Brain pericyte (primary cell): ENCODE data around the gene MGA.

Experiments used
- DNase-seq: peaks from one replicate; pipeline ENCODE4 v3.0.0-alpha.2; 2012; ENCODE audit warnings: low read depth, low spot score

Gene MGA

DNA sequence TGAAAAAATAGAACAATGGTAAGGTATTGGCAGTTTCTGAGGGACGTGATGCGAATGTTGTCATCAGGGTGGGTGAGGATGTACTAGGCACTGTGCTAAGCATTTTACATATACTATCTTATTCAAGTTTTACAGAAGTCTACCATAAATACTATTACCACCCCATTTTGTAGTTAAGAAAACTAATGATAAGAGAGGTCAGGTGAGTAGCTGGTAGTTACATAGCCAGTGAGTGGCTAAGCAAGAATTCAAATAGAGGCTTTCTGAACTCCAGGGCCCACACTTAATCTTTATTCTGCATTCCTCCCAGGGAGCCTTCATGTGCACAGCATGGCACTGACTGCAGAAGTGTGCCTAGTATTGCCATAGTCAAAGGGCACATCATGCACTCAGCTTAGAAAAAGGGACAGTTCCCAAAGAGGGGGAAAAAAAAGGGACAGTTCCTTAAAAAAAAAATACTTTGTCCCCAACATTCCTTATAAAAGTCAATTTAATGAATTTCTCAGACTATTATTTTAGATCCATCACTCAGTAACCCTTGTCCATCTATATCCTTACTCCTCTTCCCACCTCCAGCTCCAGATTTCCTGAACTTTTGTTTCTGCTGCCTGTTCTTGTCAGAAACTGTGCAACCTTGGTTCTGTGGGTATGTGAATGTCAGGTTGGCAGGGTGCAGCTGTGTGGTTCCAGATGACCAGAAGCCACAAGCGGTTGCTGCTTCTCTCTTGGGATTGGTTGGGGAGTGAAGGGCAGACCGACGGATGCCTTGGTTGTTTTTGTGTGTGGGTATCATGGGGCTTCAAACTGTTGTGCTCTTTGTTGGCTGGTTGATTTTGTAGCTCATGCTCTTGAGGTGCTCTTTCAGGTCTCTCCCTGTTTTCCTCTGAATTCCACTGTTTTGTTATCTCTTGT lies 122.4 kb downstream of the MGA start:
- DNase-seq = no peak

DNA sequence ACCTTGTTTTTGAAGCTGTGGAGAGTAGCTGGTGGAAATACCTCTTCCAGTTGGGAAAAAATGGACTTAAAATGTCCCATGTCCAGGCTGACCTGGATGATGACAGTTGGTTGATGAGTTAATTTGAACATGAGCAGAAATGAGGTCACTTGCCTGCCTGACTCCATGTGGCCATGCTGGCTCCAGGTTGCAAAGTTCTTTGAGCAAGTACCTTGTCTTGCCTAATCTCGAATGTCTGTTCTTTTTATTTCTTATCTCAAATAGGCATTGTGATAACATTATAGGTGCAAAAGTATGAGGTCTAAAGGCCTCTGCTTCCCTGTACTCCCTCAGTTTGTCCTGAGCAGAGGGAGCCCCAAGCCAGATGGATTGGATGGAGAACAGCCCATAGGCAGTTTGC lies 123.1 kb downstream of the MGA start:
- no peak for DNase-seq

DNA sequence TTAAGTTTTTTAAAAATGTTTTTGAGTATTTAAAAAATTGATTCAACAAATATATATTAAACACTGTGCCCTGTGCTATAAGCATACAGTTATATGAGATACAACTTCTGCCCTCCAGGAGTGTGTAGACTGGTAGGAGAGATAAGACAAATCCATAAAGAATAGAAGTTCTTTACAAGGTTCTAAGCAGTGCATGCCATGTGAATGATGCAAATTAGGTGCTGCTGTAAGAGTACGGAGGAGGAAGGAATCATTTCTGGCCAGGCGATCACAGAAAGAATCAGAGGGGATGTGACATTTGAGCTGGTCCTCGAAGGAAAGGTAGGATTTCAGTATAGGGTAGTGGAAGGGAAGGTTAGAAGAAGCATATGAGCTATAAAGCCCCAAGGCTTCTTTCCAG lies 128.1 kb downstream of the MGA start:
- no peak for DNase-seq

DNA sequence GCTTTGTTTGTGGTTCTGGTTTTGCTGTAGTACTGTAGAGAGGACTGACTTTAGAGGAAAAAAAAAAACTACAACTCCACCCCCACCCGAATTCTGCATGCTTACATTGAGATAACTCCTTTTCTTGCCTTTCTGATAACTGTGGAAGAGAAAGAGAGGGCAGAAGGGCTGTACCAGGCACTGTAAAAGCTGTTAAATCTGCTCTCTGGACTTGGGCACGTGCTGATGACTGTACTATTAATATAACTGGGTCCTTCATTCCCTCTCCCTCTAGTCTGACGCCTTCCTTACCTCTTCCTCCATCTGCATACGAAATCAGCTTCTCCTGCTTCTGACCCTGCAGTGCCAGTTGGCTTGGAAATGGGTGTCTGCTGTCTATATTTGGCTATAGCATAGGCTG lies 129.0 kb downstream of the MGA start:
- no peak for DNase-seq

DNA sequence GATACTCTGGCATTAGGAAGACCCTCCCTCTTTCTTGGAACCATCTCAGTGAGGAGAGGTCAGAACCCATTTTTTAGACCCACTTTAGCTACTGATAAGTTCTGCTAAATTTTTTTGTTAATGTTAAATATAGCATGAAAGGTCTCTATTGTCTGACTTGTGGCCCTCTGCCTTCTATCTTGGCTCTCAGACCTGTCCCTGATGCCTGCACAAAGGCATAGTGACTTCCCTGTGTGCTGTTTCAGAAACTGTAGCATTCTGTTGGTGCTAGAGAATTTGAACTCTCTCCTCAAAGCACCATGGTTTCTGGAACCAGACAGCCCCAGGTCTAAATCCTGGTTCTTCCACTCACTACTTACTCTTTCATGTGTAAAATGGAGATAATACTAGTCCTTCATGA lies 129.5 kb downstream of the MGA start:
- no peak for DNase-seq

DNA sequence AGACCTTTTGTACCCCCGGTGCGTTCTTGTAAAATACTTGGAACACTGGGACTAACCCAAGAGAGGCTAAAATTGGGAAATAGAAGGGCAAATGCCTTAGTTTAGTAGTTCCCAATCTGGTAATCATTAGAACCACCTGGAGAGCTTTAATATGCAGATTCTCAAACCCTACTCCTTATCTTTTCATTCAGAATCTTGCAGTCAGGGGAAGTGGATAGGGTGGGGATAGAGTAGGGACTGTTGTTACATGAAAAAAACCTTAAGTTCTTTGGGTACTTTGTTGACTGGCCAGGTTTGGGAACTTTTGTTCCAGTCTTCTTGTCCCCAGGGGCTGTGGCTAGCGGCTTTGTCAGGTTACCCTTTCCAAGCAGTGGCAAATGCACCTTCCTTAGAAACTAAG lies 130.0 kb downstream of the MGA start:
- DNase-seq = no peak

DNA sequence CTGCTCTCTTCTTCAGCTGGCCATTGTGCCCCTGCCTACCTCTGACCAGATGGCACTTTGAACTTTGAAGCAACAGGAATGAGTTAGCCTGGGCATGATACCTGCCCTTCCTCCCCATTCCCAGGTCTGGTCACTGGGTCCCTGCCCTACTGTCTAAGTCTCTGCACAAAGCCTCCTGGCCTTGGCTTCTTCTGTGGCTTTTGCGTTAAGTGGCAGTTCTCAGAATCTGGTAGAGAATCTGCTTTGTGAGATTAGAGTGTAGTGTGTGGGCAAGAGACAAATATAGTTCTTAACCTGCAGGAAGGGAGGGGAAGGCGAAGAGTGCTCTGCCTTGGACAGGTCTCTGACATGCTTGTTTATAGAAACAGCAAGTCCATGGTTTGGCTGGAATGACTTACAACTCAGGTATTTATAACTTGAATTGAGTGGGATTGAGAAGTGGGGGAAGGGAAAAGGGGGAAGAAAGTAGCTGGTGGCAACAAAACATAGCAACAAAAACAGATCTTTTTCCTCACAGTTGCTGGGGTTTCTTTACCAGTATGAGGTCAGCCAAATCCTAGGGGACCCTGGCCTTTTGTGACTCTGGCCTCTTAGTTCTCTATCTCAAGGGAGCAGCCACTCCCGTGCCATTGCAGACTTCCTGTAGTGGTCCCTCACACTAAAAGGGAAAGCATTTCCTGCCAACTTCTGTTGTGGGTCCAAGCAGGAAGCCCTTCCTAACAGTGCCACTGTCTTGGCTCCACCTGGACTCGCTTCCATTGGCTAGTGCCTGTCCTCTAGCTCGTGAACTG lies 130.7 kb downstream of the MGA start:
- DNase-seq = no peak

DNA sequence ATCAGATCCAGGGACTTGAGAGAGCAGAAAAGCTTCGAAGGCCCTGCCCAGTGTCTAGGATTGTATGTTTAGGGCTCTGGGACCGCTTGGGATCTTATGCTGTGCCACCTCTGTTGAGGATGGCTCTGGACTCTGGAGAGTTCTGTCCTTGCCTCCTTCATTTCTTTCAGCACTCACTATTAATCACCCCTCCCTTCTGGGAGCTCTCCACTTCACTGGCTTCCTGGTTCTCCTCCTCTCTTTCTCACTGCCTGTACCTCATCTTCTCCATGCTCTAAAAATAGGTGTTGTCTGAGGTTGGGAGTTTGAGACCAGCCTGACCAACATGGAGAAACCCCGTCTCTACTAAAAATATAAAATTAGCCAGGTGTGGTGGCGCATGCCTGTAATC lies 131.3 kb downstream of the MGA start:
- no peak for DNase-seq

DNA sequence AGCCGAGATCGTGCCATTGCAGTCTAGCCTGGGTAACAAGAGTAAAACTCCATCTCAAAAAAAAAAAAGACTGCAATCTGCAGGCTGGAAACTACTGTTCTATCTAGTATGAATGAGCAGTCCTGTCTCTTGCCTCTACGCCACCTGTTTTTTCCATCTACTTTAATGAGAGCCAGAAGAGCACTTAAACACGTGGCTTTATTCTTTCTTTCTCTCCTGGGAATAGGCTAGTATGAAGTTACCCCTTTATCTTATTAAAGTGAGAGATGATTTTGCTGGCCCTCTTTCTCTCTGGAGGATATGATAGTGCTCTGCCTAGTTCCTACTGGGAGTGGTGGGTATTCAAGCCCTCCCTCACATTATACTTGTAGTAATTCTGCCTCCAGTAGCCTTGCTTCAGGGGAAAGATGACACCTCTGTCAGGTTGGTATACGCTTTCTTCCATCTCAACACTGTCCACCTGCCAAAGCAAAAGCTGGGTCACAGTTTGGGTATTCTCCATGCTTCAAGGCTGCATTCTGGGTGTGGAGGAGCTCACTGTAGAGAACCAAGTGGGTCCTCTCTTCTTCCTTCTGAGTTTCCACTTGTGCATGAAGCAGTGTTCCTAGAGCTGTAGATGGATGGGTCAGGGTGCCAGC lies 131.9 kb downstream of the MGA start:
- no peak for DNase-seq

DNA sequence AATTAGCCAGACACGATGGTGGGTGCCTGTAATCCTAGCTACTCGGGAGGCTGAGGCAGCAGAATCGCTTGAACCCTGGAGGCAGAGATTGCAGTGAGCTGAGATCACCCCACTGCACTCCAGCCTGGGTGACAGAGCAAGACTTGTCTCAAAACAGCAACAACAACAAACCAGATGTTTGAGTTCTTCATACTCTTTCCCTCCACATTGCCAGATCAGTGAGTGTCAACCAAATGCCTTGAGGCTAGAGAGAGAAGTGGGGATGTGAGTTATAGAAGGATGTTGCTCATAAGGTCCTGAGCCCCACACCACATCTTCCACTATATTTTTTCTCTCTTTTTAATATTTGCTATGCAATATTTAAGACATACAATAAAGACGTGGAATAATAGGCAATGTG lies 133.9 kb downstream of the MGA start:
- DNase-seq = no peak

DNA sequence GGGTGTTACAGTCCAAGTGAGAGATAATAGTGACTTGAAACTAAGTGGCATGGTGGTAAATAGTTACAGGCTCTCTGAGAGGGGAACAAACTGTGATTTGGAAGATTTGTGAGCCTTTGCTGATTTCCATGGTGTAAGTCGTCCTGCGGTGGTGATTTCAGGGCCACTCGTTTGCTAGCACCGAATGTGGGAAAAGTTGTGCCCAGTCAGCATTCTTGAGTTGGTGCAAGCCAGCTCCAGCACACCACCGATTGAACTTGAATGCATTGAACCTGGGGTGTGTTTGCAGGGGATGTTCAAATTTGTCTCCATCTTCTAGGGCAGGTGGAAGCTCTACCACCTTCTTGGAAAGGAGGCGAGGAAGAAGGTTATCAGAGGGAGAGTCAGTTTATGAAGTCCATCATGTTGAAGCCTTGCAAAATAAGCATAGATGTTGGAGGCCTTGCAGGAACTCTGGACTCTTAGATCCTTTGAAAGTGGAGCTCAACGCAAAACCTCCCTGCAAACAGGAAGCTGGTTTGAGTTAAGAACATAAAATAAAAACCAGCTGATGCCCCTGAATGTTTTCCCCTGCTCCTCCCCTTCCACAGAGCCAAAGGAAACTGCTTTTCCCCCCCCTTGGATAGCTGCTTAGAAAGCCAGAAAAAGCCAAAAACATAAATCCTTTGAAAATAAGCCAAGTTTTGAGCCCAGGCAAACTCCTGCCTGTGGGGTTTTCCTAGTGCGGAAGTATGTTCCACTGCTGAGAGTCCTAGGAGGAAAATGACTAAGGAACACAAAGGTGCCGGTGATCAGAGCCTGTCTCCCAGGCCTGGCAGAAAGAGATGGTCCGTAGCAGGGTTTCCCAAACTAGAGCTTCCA lies 136.0 kb downstream of the MGA start:
- no peak for DNase-seq

DNA sequence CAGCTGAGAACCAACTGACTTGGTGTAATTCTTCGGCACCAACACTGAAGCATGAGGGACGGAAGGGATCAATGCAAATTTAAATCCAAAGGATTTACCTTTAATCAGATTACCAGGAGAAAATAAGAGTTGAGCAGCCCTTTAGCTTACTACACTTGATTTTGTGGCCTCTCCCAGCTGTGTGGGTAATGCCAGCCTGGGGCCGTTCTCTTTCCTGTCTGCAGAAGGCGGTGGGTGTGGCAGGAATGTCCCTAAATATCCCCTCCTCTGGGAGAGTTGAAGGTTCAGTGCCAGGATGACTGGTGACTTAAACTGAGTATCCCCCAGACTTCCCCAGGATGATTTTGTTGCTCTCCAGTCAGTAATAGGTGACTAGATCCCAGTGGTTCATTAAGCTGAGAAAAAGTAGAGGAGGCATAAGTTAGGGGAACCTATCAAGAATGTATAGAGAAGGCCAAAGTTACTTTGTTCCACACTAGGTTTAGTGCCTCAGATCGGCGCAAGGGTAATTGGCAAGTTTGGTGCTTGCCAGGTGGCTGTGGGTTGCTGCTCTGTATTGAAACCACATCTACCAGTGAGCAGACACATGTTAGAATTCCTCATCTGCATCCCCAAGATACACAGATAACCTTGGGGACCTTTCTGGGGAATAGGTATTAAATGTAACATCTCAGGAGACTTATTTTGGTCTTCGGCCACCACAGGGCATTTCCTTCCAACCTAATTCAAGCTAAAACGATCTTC lies 137.2 kb downstream of the MGA start:
- no peak for DNase-seq

DNA sequence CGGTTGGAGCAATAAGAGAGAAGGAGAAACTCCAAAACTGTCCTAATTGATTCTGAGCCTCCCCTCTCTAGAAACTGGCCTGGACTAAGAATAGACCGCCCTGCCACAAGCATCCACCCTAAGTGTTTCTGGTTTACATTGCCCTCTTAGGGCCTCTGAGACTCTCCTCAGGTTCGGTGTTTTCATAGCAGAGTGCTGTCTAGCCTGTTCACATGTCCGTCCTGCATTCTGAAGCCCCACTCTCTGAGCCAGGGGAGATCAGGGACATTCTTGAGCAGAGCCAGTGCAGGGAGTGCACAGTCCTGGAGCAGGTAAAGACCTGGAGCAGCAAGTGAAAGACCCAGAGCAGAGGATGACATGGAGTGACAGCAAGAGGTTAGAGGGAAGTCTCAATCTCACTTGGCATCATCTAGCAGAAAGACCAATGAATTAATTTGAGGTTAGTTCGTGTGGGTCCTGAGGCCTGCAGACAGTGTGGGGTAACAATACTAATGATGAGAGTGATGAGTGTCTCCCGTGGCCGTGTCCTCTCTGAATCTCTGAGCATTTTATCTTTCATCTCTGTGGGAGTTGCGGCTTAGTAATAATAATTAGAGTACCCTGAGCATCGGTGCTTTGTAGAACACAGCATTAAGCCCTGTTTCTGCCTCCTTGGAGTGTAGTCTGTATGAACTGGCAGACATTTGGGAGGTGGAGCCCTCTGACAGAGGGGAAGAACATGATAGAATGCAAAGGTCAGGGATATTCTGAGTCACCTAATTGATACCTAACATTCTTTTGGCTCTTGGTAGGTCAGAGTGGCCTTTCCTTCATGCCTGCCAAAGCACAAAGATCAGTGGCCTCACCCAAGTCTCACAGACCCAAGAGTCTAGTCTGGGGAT lies 138.6 kb downstream of the MGA start:
- no peak for DNase-seq

DNA sequence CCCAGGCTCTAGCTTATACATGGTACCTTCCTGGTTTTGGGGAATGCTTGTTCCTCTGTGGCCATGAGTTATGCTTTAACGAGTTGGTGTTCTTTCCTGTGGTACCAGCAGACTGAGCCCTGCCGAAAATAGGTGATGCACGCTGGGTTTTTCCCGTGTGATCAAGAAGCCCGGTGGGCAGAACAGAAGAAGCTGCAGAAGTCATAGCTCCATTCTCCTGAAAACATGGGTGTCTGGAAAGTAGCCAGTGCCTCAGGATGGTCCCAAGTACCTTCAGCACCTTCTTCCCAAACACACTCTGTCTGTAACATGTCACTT lies 139.2 kb downstream of the MGA start:
- DNase-seq = no peak

DNA sequence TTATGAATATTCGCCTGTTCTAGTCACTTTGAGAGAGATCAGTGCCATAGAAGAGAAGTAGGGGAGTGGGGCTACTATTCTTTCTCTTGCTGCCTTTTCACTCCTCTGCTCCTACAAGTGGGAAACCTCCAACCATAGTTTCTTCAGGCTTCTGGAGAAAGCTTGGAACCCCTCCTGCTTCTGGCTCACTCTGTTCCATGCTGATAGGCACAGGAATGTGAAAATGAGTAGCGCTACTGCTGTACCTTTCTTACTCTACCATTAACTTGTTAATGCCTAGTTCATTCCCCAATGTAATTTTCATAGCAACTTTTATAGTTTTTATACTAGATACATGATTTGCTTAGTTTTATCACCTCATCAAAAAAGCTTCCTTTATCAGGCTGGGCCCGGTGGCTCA lies 141.0 kb downstream of the MGA start:
- DNase-seq = no peak

DNA sequence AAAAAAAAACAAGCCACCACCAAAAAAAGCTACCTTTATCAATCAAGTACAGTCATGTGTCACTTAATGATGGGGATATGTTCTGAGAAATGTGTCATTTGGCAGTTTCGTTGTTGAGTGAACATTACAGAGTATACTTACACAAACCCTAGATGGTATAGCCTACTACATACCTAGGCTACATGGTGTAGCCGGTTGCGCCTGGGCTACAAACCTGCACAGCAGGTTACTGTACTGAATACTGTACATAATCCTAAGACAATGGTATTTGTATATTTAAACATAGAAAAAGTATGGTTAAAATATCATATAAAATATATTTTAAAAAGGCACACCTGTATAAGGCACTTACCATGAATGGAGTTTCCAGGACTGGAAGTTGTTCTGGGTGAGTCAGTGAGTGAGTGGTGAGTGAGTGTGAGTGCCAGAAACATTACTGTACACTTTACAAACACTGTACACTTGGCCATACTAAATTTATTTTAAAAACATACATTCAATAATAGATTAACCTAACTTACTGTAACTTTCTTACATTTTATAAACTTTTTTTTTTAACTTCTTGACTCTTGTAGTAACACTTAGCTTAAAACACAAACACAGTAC lies 141.7 kb downstream of the MGA start:
- no peak for DNase-seq

DNA sequence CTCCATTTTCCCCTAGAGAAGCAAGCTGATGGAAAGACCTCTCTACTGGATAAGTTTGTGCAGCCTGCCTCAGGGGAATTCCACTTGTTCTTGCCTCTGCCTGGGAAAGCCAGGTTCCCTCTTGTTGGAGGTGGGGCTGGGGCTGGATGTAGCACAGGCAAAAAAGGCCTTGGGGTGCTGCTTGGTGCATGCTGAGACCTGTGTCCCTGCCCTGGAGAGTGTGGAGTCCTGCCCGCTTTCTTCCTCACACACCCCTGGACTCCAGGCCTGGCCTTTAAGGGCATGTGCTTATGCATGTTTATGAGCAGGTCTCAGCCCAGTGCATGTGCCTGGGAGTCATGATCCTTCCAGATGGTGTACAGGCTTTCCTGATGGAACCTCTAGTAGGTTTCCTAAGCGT lies 144.2 kb downstream of the MGA start:
- no peak for DNase-seq

DNA sequence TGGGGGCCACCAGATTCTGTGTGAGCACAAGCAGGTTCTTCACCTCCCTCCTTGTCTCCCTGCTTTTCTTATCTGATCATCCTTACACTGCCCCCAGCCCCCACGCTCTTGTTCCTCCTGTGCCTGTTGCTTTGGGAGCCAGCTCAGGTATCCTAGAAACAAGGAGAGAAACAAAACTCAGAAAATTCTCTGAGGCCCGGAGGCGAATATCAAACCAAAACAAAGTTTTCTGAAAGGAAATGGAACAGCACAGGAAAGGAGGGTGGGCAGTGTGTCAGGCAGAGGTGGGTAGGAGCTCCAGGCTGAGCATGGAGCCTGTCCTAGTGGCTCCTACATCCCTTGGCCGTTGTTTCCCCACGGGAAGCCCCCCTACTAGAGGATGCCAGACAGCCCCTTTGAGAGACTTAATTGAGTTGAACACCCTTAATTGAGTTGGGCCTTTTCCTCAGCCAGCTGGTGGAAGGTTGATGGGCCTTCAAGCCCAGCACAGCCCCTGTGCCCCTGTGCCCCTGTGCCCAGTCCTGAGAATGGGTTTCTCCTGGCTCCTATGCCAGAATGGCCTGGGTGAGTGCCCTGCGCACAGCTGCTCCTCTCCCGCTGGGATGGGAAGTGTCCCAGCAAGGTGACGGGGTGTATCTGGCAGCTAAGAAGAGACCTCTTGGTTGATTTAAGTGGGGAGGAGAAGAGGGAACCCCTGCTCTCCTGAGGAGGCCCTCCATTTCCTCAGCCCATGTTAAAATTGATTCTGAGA lies 144.9 kb downstream of the MGA start:
- no peak for DNase-seq

DNA sequence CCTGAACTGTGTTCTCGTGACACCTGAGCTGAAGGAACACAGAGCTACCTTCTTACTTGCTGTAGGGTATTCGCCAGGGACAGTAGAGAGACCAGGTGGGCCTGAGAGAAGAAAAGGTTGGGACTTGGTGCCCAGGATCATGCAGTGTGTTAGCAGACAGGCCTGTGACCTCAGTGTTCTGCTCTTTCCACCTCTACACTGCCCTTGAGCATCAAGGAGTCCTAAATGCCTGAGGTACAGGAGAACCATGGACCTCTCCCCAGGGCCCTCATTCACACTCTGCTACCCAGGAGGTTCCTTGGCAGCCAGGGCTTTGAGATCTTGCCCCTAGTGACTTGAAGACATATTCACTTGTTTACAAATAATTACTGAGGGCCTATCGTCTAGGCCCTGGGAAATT lies 145.5 kb downstream of the MGA start:
- DNase-seq = no peak
